ENCODE results near the gene SLC39A2. TPM values are rescaled to one million over a fixed set of nuclear protein-coding genes. Genes with fewer than 3 reads are reported as not detected.
A peak's percentile ranks its signal among the peaks of the same experiment; 100 is the strongest.

SLC39A2 gene
- total and polyA plus RNA-seq, 9 of the 15 experiments (the other 6 are each of a cell fraction or from before 2014, with no cell fraction given) = 0.06 to 0.09 TPM; not detected in 7

DNA sequence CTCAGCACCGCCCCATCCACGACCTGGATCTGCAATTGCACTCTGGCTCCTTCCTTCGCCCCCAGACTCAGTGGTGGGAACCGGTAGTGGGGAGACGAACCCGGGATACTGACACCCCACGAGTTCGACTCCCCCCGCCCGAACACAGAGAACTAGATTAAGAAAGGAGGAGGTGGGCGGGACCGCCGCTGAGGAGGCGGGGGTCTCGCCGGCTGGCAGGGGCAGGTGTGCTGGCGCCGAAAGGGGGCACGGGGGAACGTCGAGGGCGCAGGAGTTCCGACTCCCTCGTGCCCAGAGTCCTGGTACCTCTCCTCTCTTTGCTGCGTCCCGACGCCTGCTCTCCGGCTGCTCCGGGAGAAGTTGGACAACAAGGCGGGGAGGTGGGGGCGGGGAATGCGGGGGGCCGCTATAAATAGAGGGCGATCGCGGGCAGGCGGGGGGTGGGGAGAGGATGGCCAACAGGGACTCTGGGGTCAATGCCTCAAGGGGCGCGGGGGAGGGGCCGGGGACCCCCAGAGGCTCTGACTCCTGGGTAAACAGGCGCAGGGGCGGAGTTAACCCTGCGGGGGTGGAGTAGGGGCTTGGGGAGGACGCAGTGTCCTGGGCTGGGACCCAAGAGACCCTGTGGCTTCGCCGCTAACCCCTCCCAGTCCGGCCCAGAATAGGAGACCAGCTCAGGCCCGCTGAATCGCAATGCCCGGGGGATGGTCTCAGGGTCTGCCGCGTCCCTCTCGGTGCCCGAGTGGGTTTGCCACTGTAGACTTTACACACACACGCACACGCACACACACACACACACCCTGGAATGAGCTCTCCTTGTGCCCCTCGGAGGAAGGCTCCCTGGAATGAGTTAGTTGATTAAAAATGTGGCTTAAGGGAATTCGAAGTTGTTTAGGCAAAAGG lies 26.5 kb downstream of the SLC39A2 start (continued):
- TF ChIP-seq PCBP1 (IDR thresholded peaks at IDR 0.05; ENCODE audit: low read depth, low read length, poor library complexity, severe bottlenecking) (peak; percentile 43), E2F6 (IDR thresholded peaks at IDR 0.05; ENCODE audit: borderline replicate concordance in 1 of 2, extremely low read depth in 1 of 2, insufficient read depth in 1 of 2, insufficient read length in 1 of 2, low read depth in 1 of 2, low read length in 1 of 2, poor library complexity in 1 of 2, severe bottlenecking in 1 of 2) (peak; percentile 34 to 73), MGA (IDR thresholded peaks at IDR 0.05) (peak; percentile 57; the same call in 1 of the 2 replicates), BCL6 (CRISPR knock-in tag; IDR thresholded peaks at IDR 0.05) (no peak)
- TF ChIP-seq, protein P1, sequence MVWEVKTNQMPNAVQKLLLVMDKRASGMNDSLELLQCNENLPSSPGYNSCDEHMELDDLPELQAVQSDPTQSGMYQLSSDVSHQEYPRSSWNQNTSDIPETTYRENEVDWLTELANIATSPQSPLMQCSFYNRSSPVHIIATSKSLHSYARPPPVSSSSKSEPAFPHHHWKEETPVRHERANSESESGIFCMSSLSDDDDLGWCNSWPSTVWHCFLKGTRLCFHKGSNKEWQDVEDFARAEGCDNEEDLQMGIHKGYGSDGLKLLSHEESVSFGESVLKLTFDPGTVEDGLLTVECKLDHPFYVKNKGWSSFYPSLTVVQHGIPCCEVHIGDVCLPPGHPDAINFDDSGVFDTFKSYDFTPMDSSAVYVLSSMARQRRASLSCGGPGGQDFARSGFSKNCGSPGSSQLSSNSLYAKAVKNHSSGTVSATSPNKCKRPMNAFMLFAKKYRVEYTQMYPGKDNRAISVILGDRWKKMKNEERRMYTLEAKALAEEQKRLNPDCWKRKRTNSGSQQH (CRISPR knock-in tag; IDR thresholded peaks at IDR 0.05) = no peak

Measured in K562 (cell line).